ENCODE measurements around the gene HOXD13. TPM values are rescaled to one million over a fixed set of nuclear protein-coding genes. Genes with fewer than 3 reads are reported as not detected.
A peak's percentile ranks its signal among the peaks of the same experiment; 100 is the strongest.

Gene HOXD13
- not detected in 2 replicates for total RNA-seq
- long read RNA-seq, result 0 reads

GRCh38 chr2:176092270-176093144 is at the start of gene HOXD13:
Gene HOXD13 (plus strand): TSS chr2:176092721. CDS start chr2:176092891, 170 bp downstream.
- Mint-ChIP-seq H3K4me1 (ENCODE audit: low read depth) (peaks cover 3% of the 10 kb centered on the region), H3K27me3 (peaks cover 92% of the 10 kb centered on the region), H3K36me3 (ENCODE audit: insufficient read depth) (no peaks in the 10 kb centered on the region), H3K9me3 (ENCODE audit: low read depth) (no peaks in the 10 kb centered on the region), H3K4me3 (ENCODE audit: low read depth) (peak within 1 kb of the TSS; percentile 41), H3K27ac (peak within 1 kb of the TSS; percentile 72)
- no peak for DNase-seq (ENCODE audit: low spot score, unreplicated experiment)
- TF ChIP-seq CTCF (IDR thresholded peaks at IDR 0.05; ENCODE audit: unreplicated experiment), result no peak

GRCh38 chr2:176056406-176056805 is 36.1 kb upstream of the HOXD13 start:
- H3K27ac Mint-ChIP-seq, result no peak overlapping the region
- no peaks in the 10 kb centered on the region for H3K36me3 Mint-ChIP-seq (ENCODE audit: insufficient read depth)
- no peak for TF ChIP-seq CTCF (IDR thresholded peaks at IDR 0.05; ENCODE audit: unreplicated experiment)
- DNase-seq (ENCODE audit: low spot score, unreplicated experiment), result no peak
- peaks cover 62% of the 10 kb centered on the region for H3K27me3 Mint-ChIP-seq
- H3K4me1 Mint-ChIP-seq (ENCODE audit: low read depth), result no peaks in the 10 kb centered on the region
- H3K4me3 Mint-ChIP-seq (ENCODE audit: low read depth), result no peak overlapping the region
- H3K9me3 Mint-ChIP-seq (ENCODE audit: low read depth), result no peaks in the 10 kb centered on the region

- no peak for TF ChIP-seq CTCF (IDR thresholded peaks at IDR 0.05; ENCODE audit: unreplicated experiment)
- Mint-ChIP-seq H3K9me3 (ENCODE audit: low read depth) (no peaks in the 10 kb centered on the region), H3K27me3 (peaks cover 76% of the 10 kb centered on the region), H3K36me3 (ENCODE audit: insufficient read depth) (no peaks in the 10 kb centered on the region), H3K4me3 (ENCODE audit: low read depth) (no peak overlapping the region), H3K4me1 (ENCODE audit: low read depth) (peaks cover 8% of the 10 kb centered on the region), H3K27ac (no peak overlapping the region)
- DNase-seq (ENCODE audit: low spot score, unreplicated experiment), result no peak
These were observed 28.6 kb upstream of the HOXD13 start for GRCh38 chr2:176063958-176064357.

- no peak overlapping the region for H3K27ac Mint-ChIP-seq
- H3K4me1 Mint-ChIP-seq (ENCODE audit: low read depth), result peaks cover 8% of the 10 kb centered on the region
- H3K9me3 Mint-ChIP-seq (ENCODE audit: low read depth), result no peaks in the 10 kb centered on the region
- no peaks in the 10 kb centered on the region for H3K36me3 Mint-ChIP-seq (ENCODE audit: insufficient read depth)
- DNase-seq (ENCODE audit: low spot score, unreplicated experiment), result no peak
- peaks cover 89% of the 10 kb centered on the region for H3K27me3 Mint-ChIP-seq
- H3K4me3 Mint-ChIP-seq (ENCODE audit: low read depth), result peak overlapping the region; percentile 24
- TF ChIP-seq CTCF (IDR thresholded peaks at IDR 0.05; ENCODE audit: unreplicated experiment), result no peak
These were observed 25.6 kb upstream of the HOXD13 start for GRCh38 chr2:176066645-176067588.
